Eye (tissue), 1 donor: Measurements from ENCODE around the gene ATP23.

Experiments
- DNase-seq: peaks from one replicate; pipeline ENCODE4 v3.0.0-alpha.2; 2015

Gene ATP23

DNA sequence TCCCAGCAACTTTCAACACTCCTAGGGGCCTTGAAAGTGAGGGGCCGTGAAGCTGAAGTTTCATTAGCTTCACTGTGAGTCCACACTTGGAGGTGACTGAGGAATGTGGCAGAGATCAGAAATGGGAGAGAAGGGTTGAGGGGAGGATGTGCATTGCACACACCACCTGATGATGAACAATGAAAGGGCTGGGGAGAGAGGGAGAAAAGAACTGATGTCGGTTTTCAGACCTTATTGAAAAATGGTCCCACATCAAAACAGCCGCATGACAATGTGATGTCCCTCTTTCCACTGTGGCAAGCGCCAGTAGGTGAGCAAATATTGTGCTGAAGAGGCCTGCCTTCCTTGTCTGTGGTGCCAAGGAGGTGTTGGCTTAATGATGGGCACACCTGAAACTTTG, 32.3 kb upstream of the ATP23 start:
- DNase-seq = no peak

DNA sequence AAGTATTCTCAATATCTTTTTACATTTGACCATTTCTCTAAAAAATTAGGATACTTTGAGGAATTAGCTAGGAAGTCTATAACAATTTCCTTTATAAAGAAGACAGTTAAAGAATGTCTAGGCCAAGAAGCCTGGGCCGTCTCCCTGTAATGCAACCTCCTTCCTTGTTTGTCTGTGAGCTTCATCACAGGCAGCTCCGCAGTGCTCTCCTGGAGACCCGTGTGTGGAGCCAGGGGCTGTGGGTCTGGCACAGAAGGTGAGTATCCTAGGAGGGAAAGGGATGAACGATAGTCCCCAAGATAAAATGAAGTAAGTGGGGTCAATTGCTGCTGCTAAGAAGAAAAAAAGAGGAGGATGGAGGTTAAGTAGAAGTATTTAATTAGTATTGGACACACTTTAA, 31.8 kb upstream of the ATP23 start:
- no peak for DNase-seq

DNA sequence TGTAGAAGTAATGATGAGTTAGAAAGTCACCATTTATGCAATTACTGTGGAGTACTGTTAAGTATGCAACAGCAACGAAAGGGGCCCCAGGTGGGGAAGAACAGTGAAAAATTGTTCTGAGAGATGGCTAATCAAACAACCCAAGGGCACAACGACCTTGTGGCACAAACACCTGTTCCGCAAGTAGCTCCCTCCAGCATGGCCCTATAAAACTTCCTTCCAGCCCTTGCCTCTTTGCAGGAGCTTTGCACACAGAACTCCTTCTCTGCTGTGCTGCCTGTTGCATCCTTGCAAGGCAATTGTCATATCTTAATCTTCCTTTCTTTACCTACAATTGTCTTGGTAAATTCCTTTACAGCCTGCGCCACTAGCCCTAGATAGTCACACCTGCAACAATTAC, 23.2 kb upstream of the ATP23 start:
- DNase-seq = no peak

DNA sequence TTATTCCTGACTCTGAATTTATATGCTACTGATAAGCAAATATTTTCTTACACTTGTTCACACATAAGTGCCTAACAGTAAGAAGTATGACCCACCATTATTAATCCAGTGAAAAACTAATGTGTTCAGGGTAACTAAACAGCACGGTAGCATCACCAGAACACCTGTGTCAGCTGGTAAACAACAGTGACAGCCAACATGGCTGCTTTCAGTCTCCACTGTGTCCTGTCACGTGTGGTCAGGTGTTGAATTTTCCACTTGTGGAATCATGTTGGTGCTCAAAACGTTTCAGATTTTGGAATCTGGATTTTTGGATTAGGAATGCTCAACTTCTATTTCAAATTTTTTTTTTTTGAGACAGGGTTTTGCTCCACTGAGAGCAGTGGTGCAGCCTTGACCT, 14.3 kb upstream of the ATP23 start:
- DNase-seq = no peak

DNA sequence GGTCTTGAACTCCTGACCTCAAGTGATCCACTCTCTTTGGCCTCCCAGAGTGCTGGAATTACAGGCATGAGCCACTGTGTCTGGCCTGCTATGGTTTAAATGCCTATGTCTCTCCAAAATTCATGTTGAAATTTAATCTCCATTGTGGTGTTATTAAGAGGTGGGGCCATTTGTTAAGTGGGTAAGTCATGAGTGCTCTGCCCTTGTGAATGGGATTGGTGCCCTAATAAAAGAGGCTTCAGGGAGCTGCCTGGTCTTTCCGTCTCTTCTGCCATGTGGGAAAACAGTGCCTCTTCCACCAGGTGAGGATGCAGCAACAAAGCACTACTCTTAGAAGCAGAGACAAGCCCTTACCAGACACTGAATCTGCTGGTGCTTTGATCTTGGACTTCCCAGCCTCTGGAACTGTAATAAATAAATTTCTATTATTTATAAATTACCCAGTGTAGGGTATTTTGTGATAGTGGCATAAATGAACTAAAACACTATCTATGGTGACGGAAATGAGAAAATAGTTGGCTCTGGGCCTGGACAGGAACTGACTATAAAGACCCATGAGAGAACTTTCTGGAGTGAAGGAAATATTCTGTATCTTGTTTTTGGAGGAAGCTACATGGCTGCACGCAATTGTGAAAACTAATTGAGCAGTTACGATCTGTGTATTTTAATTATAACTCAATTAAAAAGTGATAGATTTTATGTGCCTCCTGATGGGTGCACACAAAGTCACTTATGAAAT, 12.1 kb upstream of the ATP23 start:
- DNase-seq = no peak

DNA sequence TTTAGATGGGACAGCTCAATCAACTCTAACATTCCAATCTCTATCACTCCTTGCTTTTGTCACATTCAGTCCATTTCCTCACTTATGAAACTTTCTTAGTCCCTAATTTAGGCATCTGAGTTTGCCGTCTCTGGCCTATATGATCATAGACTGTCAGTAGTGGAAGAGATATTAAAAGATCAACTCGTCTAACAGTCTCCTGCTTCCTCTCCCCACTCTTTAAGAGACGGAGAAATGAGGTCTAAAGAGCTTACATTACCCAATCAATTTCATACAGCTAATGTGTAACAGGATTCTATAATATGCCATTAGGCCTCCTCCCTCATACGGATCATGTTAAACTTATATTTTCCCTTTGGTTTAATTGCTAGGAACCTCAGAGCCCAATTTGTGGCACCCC, 6.5 kb upstream of the ATP23 start:
- no peak for DNase-seq

DNA sequence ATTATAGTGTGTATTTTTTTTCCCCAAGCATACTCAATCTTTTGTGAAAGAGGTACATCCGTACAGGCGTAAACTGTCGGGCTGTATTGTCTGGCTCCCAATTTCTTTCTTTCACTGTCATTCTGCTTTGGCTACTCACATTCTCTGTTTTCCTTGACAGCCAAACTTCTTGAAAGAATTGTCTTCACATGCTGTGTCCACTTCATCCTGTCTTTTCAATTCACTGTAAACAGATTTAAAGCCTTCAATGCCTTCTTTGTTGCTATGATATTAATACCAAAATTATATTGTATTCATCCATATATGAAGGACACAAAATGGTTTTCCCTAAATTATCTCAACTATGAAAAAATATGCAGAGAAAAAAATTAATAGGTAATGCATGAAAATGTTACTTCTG, 6.0 kb upstream of the ATP23 start:
- DNase-seq = no peak

DNA sequence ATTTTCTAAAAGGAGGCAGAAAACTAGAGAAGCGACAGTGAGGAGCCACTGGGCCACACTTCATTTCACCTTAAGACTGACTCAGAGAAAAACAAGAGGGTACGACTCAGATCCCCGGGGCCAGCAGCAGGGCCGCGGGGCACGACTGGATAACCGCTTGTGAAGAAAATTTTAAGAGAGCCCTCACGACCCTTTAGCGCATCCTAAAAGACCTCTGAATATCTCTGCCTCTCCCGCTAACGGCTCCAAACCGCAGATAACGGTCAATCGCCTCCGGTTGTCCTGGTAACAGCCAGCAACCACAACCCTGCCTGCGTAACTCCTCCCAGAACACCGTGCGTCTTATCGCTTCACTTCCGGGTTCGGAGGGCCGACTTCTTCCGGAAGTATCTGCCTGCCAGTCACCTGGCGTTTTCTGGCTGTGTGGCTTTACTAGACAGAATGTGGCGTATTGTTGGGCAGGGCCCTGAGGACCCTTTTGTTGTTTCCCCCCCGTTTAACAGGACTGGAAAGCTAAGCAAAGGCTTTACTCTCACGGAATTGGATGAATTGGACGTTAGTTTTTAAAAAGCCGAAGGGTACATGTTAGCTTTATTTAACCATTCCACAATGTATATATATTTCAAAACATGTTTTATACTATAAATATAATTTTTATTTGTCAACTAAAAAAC, 5.4 kb upstream of the ATP23 start:
- DNase-seq = peak; percentile 97

DNA sequence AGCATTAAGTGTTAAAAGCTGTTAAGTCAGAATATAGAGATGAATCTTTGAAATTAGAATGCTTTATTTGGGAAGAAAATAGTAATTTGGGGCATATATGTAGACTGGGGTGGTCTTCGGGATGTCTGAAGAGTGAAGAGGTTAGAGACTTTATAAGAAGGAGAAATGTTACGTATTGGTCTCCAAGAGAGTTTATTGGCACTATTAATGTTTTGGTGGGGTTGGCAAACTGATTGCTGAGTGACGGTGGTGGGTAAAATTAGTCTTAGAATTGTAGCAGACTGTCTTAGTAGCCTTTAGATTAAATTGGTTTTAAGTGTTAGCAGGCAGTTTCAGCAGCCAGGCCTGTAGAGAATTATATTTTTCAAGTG, 4.9 kb upstream of the ATP23 start:
- DNase-seq = no peak

DNA sequence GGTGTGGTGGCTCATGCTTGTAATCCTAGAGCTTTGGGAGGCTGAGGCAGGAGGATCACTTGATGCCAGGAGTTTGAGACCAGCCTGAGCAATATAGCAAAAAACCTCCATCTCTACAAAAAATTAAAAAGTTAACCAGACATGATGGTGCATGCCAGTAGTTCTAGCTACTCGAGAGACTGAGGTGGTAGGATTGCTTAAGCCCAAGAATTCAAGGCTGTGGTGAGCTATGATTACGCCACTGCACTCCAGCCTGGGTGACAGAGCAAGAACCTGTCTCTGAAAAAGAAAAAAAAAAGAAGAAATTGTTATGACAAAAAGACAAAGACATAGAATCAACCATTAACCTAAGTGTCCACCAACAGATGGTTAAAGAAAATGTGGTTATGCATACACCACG, 2.1 kb upstream of the ATP23 start:
- DNase-seq = no peak

DNA sequence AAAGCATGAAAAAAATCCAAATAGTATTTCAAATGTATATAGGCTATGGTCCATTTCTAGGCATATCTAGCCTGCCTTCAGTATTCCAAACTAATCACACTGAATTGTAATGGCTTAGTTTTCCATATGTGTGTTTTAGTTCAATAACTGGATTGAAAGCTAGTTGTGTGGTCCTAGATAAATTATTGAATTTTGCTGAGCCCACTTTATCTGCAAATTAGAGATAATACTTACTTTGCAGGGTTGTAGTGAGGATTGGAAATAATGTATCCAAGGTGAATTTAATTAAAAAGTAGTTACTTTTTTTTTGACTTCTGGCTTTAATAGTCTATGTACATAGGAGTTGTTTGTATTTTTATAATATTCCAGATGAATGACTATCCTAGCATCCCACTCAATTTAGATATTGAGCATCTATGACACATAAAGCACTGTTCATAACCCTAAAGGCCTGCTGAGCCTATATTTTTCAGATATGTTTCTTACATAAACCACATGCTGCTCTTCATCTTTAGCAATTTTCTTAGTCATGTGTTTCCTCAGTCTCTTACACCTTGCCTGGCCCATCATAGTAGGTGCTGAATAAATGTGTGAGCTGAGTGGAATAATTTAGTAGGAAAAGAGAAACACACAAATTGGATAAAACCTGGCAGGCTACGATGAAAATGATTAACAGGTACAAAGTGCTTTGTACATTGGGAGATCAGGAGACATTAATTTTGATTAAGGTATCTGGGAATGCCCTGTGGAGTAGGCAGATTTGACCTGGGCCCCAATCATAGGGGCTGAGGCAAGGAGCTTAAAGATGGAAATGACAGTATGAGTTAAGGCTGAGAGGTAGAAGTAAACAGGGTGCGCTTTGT, 1.1 kb upstream of the ATP23 start:
- DNase-seq = no peak

DNA sequence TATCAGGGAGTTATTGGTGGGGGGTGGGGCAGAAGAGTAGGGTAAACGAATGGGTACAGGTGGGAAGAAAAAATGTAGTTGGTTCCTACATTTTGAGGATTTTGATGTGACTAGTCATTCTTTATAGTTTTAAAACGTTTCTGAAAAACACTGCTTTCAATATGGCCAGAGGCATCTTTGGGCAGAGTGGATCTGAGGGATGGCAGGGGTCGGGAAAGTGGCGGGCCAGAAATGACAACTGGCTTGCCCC, 527 bp upstream of the ATP23 start:
- no peak for DNase-seq

DNA sequence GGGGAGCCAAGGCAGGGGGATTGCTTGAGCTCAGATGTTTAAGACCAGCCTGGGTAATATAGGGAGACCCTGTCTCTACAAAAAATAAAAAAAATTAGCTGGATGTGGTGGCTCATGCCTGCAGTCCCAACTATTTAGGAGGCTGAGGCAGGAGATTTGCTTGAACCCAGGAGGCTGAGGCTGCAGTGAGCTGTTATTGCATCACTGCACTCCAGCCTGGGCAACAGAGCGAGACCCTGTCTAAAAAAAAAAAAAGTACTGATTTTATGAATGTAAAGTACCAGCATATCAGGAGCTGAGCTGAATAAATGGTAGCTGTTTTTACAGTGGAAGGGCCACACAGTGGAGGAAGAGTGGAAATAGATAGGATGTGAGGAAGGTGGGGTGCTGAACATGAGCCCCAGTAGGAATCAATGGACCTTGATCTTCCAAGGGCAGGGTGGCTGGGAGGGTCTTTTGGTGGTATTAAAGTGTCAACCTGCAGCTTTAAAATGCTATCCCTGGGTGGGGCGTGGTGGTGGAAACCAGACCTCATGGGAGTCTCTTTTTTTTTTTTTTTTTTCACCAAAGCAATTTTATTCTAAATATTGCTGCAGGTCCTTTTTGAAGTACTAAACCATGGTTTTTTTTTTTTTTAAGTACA, 2.2 kb downstream of the ATP23 start:
- DNase-seq = no peak

DNA sequence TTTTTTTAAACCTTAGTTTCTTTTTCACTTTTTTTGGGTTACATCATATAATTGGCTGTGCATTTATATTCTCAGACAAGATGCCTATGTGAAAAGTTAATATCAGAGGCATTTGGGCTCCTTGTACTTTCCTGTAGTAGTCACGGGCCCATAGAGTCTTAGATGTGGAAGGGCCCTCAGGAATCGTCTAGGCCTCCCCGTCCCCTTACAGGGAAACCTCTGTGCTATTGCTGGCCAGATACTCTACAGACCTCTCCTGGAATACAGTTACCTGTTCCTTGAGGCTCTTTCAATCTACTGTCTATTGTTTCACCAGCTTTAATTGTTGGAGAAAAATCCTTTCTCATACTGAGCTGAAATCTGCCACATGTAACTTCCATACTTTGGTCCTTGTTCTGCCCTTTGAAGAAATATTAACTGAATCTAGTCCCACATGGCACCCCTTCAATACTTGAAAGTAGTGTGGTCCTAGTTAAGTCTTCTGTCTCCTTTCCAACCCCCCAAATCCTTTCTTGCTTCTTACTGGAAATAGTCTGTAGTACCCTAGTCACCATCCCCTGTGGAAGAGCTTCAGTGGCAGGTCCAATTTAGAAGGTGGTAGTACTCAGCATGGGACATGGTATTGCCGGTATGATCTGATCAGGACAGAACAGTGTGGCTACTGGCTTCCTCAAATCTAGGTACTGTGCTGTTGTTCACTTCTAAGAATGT, 3.1 kb downstream of the ATP23 start:
- DNase-seq = no peak

DNA sequence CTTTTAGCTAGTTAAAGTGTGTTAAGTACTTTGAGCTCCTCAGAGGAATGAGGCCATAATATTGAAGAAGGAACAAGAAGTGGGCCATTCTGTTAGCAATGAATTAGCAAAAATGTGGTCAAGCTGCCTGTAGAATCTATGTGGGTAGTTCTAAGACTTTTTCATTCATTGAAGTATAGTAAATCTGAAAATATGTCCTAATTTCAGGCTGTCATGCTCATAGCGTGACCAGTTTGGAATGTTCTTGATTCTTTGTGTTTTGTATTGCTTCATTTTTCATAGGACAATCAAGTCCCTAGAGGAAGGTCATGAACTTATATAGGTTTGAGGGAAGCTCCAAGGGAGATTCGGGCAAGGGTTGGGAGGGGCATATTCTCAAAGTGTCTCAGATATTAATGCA, 11.4 kb downstream of the ATP23 start:
- DNase-seq = no peak

DNA sequence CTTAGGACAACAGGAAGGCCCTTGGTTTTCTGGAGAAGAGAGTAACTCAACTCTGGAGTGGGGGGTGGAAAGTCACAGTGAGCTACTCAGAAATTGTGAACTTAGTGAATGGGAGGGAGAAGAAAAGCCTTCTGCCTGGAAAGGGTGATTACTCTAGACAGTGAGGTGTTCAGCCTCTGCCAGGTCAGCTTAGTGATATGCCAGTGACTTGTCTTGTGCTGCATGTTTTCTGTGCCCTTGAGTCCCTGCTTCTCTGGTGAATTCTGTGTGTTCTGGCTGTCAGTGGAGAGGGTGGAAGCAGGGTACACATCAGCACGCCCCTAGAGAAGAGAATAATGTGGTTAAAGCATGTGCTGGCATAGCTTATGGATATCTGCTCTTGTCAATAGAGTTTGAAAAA, 13.4 kb downstream of the ATP23 start:
- no peak for DNase-seq

DNA sequence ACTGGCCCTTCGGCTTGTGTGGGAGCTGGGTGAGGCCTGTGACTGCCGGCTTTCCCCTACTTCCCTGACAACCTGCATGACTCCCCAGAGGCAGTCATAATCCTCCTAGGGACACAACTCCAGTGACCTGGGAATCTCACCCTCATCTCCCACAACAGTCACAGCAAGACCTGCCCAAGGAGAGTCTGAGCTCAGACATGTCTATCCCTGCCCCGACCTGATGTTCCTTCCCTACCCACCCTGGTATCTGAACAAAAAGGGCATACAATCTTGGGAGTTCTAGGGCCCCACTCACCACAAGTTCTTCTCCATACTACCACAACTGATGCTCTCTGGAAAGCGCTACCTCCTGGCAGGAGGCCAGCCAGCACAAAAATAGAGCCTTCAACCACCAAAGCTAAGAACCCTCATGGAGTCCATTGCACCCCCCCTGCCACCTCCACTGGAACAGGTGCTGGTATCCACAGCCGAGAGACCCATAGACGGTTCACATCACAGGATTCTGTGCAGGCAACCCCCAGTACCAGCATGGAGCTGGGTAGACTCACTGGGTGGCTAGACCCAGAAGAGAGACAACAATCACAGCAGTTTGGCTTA, 16.8 kb downstream of the ATP23 start:
- DNase-seq = no peak

DNA sequence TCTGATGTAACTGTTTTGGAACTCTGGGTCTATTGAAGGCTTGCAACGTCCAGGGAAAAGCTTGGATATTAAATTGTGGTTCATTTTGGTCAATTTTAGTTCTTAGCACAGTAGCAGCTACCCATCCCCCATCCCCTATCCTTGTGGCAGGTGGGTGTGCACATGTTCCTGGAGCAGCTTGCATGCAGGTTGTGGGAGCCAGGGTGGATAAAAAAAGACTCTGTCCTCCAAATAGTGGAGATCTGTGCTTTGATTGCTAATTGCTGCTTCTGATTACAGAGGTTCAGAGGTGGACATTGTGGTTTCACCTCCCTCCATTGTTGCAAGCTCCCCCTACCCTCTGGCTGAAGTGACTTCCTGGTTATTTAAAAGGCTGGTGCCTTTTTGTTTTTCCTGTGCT, 23.1 kb downstream of the ATP23 start:
- DNase-seq = no peak

DNA sequence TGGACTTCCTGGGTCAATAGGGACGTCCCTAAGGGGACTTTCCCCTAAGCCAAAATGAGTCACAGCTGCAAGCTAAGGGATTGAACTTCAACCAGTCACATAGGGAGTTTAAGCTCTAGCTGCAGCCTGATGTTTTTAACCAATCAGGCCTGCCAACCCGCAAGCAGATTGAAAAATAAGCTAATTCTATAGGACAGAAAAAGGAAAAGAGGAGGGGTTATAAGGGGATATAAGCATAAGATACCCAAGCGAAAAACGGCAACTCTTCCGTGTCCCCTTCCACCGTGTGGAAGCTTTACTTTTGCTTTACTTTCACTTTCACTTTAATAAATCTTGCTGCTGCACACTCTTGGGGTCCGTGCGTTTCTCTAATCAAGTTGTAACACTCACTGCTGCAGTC, 24.4 kb downstream of the ATP23 start:
- DNase-seq = no peak

DNA sequence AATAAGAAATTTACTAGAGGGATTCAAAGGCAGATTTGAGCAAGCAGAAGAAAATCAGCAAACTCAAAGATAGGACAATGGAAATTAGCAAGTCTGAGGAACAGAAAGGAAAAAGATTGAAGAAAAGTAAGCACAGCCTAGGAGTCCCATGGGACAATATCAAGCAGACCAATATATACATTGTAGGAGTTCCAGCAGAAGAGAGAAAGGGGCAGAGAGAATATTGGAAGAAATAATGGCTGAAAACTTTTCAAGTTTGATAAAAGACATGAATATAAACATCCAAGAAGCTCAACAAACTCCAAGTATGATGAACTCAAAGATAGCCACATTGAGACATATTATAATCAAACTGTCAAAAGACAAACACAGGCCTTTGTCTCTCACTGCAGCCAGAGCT, 25.2 kb downstream of the ATP23 start:
- DNase-seq = no peak

DNA sequence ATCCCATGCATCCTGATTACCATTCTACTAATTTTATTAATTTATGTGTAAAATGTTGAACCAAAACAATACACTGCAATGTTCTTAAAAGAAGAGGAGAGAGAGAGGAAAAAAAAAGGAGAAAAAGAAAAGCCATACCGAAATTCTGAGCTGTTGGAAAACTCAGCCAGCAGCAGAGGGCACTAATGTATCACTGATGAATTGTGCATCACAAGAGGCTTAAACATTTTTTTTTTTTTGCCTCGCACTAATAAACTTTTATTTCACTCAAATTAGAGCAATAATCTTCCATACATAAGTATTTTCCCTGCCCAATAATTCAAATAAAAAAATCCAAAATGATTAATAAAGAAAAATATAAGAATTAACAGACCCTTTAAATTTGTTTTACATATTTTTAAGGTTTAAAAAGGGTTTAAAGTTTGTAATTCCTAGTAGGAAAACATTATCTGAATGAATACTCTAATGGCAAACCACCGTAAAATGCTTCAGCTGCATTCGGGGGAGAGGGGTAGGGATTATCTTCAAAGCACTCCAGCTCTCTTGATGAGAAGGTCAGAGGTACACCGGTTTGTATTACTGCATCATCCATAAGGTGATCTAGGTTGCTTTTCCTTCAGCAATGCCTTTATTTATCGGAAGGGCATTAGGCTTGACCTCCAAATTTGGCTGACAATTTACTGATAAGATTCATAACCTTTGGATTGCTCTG, 41.9 kb downstream of the ATP23 start:
- DNase-seq = peak; percentile 86

DNA sequence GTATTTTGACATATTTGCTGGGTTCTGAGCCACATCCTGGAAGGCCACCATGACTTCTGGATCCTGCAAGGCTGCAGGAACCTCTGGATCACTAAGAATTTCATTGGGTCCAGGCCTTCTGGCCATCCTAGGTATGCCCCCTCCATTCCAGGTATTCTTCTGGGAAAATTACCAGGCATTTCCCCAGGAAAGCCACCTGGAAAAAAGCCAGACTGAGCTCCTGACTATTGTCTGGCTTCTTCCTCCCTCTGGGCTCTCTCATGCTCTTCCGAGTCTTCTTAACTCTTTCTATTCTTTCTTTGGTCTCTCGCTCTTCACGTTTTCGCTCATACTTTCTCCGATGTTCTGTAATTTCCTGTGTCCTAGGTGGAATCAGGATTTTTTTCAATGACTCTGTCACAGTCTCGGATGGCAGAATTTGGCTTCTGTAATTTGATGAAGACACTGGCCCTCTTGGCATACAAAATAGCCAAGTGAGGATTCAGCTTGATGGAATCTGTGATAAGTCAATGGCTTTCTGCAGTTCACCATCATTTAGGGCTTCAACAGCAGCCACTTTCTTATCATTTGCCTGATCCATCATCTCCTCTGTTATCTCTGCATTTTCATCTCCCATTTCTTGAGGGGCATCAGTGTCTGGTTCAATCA, 42.6 kb downstream of the ATP23 start:
- no peak for DNase-seq
